Right forelimb (tissue), 1 donor: ENCODE data around the gene OSGIN1.
"Not testable (repeated sequence)": the region's sequence is repeated elsewhere in the genome, so short reads cannot be mapped to it uniquely, and the experiment has no call there.

Experiments used
- DNase-seq: peaks from one replicate; pipeline ENCODE4 v3.0.0-alpha.2; 2018

Gene OSGIN1

DNA sequence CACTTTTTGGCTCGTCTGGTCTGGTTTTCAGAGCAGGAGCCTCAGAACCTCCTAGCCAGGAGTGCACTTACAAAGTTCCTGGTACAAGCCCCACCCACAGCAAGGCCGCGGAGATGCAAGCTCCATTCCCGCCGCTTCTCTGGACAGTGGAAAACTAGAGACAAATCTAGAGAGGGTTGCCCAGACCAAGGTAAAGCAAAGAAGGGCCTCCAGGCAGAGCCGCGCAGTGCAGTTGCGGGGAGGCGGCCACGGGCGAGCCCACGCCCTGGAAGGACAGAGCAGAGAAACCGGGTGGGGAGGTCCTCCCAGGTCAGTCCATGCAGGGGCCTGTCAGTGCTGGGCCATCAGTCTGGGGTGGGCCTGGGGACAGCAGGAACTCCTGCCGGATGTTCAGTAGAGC, 11.0 kb upstream of the OSGIN1 start:
- no peak for DNase-seq

DNA sequence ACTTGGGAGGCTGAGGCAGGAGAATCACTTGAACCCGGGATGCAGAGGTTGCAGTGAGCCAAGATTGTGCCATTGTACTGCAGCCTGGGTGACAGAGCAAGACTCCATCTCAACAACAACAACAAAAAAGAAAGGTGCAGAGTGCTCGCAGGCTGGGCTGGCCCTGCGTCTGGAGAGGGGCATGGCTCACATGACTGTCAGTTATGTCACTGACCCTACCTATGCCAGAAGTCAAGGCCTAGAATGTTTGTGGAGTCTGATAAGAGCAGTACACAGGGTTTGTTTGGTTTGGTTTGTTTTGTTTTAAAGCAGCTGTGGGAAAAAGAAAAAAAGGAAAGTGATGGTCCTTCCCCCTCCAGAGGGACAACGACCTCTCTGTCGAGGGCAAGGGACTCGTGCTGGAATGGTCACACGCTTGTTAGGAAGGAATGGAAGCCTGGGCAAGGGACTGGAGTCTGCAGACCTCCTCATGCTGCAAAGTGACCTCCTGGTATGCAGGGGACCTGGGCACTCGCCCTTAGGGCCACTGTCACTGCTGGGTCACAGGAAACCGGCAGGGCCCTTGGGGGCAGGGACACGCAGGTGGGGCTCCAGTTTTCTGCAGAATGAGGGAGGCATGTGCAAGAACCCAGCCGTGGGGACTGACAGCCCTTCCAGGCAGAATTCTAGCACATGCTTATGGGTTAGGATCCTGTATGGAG, 10.1 kb upstream of the OSGIN1 start:
- no peak for DNase-seq

DNA sequence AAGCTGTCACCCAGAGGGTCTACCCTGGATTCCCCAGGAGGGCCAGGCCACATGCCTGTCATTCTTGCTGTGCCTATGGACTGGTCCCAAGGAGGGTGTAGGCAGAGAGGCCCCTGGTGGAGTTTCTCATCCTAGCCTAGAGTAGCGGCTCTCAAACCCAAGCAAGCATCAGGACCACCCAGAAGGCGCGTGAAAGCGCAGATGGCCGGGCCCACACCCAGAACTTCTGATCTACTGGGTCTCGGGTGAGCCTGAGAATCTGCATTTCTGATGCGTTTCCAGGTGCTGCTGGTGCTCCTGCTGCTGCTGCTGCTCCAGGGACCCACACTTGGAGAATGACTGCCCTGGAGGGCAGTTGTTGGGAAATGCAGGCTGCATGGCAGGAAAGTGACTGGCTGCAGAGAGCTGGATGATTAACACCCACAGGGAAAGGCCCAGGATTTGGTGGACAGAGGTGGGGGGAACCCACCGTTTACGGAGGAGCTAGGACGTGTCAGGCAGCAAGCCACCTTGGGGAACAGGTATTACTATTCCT, 9.5 kb upstream of the OSGIN1 start:
- no peak for DNase-seq

DNA sequence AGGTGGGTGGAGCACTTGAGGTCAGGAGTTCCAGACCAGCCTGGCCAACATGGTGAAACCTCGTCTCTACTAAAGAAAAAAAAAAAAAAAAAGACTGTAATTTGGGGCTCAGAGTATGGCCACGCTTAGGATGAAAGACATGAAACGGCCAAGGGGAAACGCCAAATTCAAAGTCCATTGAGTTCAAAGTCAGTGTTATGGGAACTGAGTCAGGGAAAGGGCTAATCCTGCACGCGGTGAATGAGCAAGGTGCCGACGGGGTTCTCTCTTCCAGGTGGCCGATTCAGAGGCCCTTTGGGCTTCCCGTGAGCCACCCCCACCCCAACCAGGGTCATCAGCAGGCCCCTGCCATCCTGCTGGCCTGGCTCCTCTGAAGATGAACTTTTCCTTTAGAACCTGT, 7.5 kb upstream of the OSGIN1 start:
- no peak for DNase-seq

- DNase-seq: no peak
Measured at GRCh38 chr16:83946154-83946780, 6.8 kb upstream of the OSGIN1 start.

DNA sequence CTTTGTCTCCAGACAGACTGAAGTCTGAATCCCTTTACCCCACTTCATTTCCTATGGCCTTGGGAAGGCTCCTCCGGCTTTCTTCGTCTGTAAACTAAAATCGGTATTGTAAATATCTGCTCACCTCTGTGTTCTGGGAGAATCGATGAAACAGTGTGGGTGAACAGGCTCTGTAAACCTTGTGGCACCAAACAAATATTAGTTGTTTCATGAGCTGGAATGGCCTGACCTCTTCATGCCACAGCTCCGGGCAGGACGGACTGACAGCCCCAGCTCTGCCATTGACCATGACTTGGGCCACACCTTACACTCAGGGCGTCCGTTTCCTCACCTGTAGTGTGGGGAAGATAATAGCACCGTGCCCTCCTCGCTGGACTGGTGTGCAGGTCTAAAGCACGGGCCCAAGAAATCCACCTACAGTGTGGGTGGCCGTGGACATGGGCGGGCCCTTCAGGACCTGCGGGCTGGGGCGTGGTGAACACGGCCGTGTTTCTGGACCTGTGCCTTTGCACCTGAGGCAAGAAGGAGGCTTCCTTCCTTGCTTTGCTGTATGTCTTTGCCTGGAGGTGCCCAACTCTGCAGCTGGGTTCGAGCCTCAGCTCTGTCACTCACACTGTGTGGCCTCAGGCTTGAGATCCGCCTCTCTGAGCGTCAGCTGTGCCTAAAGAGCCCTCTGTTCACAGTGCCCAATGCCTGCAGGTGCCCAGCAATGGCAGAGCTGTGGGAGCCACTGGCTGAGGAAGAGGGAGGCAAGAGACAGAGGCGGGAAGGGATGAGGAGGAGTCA, 6.1 kb upstream of the OSGIN1 start:
- no peak for DNase-seq

- DNase-seq: no peak
Measured at GRCh38 chr16:83947642-83948234, 5.3 kb upstream of the OSGIN1 start.

- no peak for DNase-seq
Measured at GRCh38 chr16:83948914-83949723, 3.9 kb upstream of the OSGIN1 start.

GRCh38 chr16:83949724-83950001, 3.4 kb upstream of the OSGIN1 start:
- DNase-seq: no peak

DNA sequence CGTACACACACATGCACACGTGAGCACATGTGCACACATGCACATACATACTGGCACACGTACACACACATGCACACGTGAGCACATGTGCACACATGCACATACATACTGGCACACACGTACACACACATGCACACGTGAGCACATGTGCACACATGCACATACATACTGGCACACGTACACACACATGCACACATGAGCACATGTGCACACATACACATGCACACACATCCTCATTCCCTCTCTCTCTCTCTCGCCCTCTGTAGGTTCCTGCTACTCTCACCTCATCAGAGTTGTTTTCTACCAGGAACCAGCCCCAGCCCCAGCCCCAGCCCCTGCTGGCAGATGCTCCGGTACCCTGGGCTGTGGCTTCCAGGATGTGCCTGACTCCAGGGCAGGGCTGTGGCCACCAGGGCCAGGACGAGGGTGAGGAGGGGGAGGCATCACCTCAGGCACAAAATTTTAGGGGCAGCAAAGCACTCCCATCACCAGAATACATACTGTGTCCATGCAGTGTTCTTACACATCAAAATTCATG, 2.1 kb upstream of the OSGIN1 start:
- DNase-seq: not testable (repeated sequence)

DNA sequence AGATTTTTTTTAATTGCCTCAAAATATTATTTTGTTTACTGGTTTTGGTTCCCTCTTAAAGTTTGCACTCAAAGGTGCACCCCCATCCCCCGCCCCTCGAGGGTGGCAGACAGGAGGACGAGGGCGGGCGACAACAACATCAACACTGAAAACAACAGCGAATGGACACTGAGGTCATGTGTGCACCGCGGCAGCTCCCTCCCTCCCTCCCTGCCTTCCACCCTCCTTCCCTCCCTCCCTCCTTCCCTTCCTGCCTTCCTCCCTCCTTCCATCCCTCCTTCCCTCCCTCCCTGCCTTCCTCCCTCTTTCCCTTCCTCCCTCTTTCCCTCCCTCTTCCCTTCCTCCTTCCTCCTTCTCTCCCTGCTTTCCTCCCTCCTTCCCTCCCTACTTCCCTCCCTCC, 1.5 kb upstream of the OSGIN1 start:
- DNase-seq: no peak

GRCh38 chr16:83952587-83952939, 477 bp upstream of the OSGIN1 start:
- DNase-seq: no peak

GRCh38 chr16:83953796-83954576, 946 bp downstream of the OSGIN1 start:
- no peak for DNase-seq

DNA sequence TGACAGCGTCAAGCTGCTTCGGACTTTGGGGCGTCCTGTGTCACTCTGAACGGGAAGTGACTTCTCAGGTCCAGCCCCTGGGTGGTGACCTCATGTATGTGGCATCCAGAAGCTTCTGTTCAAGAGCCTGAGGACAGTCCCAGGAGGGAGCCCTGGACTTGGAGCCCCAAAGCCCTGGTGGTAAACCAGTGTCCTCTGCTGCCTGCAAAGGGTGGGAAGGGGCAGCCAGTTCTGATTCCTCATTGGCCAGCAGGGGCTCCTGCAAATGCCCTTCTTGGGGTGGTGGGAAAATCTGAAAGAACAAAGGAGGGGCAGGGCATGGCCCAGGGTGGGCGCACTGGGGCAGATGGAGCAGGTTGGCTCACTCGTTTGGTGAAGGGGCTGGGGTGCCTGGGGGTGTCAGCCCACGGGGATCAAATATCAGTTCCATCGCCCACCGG, 1.6 kb downstream of the OSGIN1 start:
- DNase-seq: no peak

DNA sequence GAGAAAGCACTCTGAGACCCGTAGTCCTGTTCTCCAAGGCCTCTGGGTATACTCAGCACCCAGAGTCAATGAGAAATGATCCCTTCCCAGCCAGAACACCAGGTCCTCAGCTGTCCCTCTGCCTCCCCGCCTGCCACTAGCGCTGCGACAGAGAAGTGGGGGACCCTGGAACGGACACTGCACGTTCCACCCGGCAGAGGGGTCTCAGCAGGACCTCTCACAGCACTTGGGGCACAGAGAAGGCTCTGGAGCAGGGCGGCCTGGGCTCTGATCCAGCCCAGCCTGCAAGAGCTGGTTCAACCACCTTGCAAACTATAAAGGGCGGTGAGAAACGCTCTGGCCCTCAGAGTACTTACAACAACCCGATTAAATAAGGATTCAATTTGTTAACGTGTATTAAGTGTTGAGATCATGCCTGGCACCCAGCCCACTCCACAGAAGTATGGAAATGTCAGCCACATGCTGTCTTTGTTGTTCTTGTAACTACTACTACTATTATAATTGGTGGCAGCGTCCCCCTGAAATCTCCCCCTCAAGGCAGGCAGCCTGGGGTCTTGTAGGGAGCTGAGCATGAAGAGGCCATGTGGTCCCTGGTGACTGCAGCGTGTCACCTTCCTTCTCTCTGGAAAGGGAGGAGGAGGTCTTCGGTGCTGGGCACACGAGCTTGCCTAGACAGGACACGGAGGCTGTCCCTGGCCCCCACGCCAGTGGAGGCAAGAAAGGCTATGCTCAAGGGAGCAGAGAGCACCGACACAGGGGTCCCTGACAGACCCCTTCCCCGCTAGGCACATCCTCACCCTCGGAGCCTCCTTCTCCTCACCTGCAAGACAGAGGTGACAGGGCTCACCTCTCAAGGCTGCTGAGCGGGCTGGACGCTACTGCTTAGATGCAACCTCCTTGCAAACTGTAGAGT, 2.4 kb downstream of the OSGIN1 start:
- no peak for DNase-seq

- DNase-seq: peak; percentile 85
Measured at GRCh38 chr16:83956336-83957289, 3.6 kb downstream of the OSGIN1 start.

DNA sequence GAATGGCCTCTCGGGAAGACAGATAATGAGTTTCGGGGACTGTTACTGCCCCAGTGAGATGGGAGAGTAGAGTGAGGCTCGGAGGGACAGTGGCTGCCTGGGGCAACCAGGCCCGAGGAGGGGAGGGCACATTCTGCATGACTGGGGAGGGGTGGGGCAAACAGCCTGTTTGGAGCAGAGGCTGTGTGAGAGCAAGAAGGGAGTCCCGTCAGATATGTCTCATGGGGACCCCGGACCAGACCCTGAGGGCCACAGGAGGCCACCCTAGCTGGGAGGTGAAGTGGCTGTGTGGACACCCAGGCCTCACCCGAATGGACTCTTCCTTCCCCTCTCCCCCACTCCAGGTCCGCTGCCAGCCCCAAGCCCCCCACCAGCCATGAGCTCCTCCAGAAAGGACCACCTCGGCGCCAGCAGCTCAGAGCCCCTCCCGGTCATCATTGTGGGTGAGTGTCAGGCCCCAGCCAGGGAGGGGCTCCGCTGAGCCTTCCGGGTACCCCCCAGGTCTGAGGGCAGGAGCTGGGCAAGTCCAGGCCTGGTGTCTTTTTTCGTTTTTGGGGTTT, 4.3 kb downstream of the OSGIN1 start:
- no peak for DNase-seq

- DNase-seq: no peak
Measured at GRCh38 chr16:83958137-83958845, 5.3 kb downstream of the OSGIN1 start.
